IMR-90 (cell line): ENCODE results near the gene TINCR. TPM values are rescaled to one million over a fixed set of nuclear protein-coding genes. Genes with fewer than 3 reads are reported as not detected.

ENCODE experiments used
- ATAC-seq: fragments of 200-7000 bp; cut with Tn5 transposase; 2 replicates; pipeline ENCODE4 v1.9.1; 2020; ENCODE audit warnings: low read depth, mild to moderate bottlenecking, moderate library complexity
- BruUV-seq: library from RNA; stranded (reverse); fragments of 400-500 nt; replicated peaks from 2 replicates; lab custom pipeline; 2021; lab: Mats Ljungman, UMichigan
- CTCF ChIA-PET: fragments of 300-600 bp; formaldehyde crosslinking; extraction: SDS; loops from one replicate; lab custom pipeline; 2021; ENCODE audit warnings: antibody characterized with exemption; lab: Yijun Ruan, JAX
- POLR2A ChIA-PET: fragments of 300-600 bp; sonication (Branson Sonifier 250); formaldehyde crosslinking; loops from one replicate; lab custom pipeline; 2022; ENCODE audit warnings: antibody characterized with exemption; ENCODE audit not compliant: unreplicated experiment; lab: Charles Lee
- DNase-seq: peaks from one replicate; pipeline ENCODE4 v3.0.0; 2013
- H2AFZ ChIP-seq: replicated peaks from 2 replicates; pipeline ENCODE3; 2013; ENCODE audit warnings: low read length, mild to moderate bottlenecking; ENCODE audit not compliant: poor library complexity
- H2AK5ac ChIP-seq: 2 replicates; pipeline ENCODE4 v1.6.1; 2013; ENCODE audit warnings: low read depth, low read length, inconsistent platforms
- H2AK9ac ChIP-seq: replicated peaks from 2 replicates; pipeline ENCODE3; 2013; ENCODE audit warnings: mild to moderate bottlenecking, low read depth, low read length, moderate library complexity; ENCODE audit not compliant: poor library complexity
- H2BK120ac ChIP-seq: 2 replicates; pipeline ENCODE4 v1.6.1; 2013; ENCODE audit warnings: low read depth, low read length, inconsistent platforms
- H2BK15ac ChIP-seq: 3 replicates; pipeline ENCODE4 v1.6.1; 2013; ENCODE audit warnings: low read depth, low read length, inconsistent platforms
- H2BK20ac ChIP-seq: 2 replicates; pipeline ENCODE4 v1.6.1; 2013; ENCODE audit warnings: low read depth, mild to moderate bottlenecking, inconsistent platforms, low read length, moderate library complexity
- H2BK5ac ChIP-seq: 2 replicates; pipeline ENCODE4 v1.6.1; 2013; ENCODE audit warnings: mild to moderate bottlenecking, low read depth, low read length, inconsistent platforms; ENCODE audit not compliant: poor library complexity, severe bottlenecking
- H3K14ac ChIP-seq: replicated peaks from 2 replicates; pipeline ENCODE4 v1.6.1; 2013; ENCODE audit warnings: low read depth, low read length, inconsistent platforms
- H3K18ac ChIP-seq: 2 replicates; pipeline ENCODE4 v1.6.1; 2013; ENCODE audit warnings: low read depth, low read length, control low read depth
- H3K23ac ChIP-seq: 2 replicates; pipeline ENCODE4 v1.6.1; 2013; ENCODE audit warnings: low read depth, low read length, inconsistent platforms
- H3K27ac ChIP-seq: 2 replicates; pipeline ENCODE4 v1.5.1; 2013; ENCODE audit warnings: mild to moderate bottlenecking, control low read depth, low read length; ENCODE audit not compliant: insufficient read depth
- H3K27me3 ChIP-seq: 2 replicates; pipeline ENCODE4 v1.6.1; 2013; ENCODE audit warnings: low read length; ENCODE audit not compliant: control insufficient read depth, insufficient read depth
- H3K36me3 ChIP-seq: 2 replicates; pipeline ENCODE4 v1.6.1; 2013; ENCODE audit warnings: low read length, mixed read lengths; ENCODE audit not compliant: control insufficient read depth, insufficient read depth
- H3K4ac ChIP-seq: 2 replicates; pipeline ENCODE4 v1.6.1; 2013; ENCODE audit warnings: low read depth, low read length, inconsistent platforms
- H3K4me1 ChIP-seq: 2 replicates; pipeline ENCODE4 v1.6.1; 2013; ENCODE audit warnings: low read length, mixed read lengths; ENCODE audit not compliant: control insufficient read depth, insufficient read depth
- H3K4me2 ChIP-seq: 2 replicates; pipeline ENCODE4 v1.6.1; 2013; ENCODE audit warnings: low read depth, mild to moderate bottlenecking, control low read depth, low read length, moderate library complexity
- H3K4me3 ChIP-seq: 2 replicates; pipeline ENCODE4 v1.5.1; 2013; ENCODE audit warnings: low read depth, mild to moderate bottlenecking, control low read depth, low read length, moderate library complexity; ENCODE audit not compliant: insufficient read depth
- H3K56ac ChIP-seq: 2 replicates; pipeline ENCODE4 v1.6.1; 2013; ENCODE audit warnings: low read length, inconsistent platforms; ENCODE audit not compliant: insufficient read depth; ENCODE audit errors: extremely low read depth
- H3K79me1 ChIP-seq, 2 experiments: 2 replicates each; pipeline ENCODE4 v1.6.1; 2013; ENCODE audit warnings: low read length in 2 of 2, inconsistent platforms in 1 of 2, low read depth in 1 of 2
- H3K9ac ChIP-seq: 2 replicates; pipeline ENCODE4 v1.6.1; 2013; ENCODE audit warnings: low read depth, low read length, control low read depth
- H3K9me1 ChIP-seq: 2 replicates; pipeline ENCODE4 v1.6.1; 2013; ENCODE audit warnings: low read length, inconsistent platforms; ENCODE audit not compliant: insufficient read depth
- H3K9me3 ChIP-seq: 2 replicates; pipeline ENCODE4 v1.6.1; 2013; ENCODE audit warnings: low read length; ENCODE audit not compliant: control insufficient read depth, insufficient read depth
- H4K20me1 ChIP-seq: 2 replicates; pipeline ENCODE4 v1.6.1; 2013; ENCODE audit warnings: low read length, inconsistent platforms; ENCODE audit not compliant: insufficient read depth
- H4K5ac ChIP-seq: 2 replicates; pipeline ENCODE4 v1.6.1; 2013; ENCODE audit warnings: mild to moderate bottlenecking, low read depth, low read length, control low read depth
- H4K8ac ChIP-seq, 2 experiments: 2 replicates each; pipeline ENCODE4 v1.6.1; 2013; ENCODE audit warnings: low read depth in 2 of 2, low read length in 2 of 2, control low read depth in 1 of 2, inconsistent platforms in 1 of 2
- H4K91ac ChIP-seq: 2 replicates; pipeline ENCODE4 v1.6.1; 2013; ENCODE audit warnings: low read depth, low read length, inconsistent platforms; ENCODE audit not compliant: insufficient read depth
- CEBPB ChIP-seq: IDR thresholded peaks from 2 replicates; pipeline ENCODE4 v1.6.1; 2012; ENCODE audit warnings: low read depth, low read length, improper control_type of control experiment
- CHD1 ChIP-seq: IDR thresholded peaks from 2 replicates; pipeline ENCODE4 v1.6.1; 2012; ENCODE audit warnings: low read depth, low read length, improper control_type of control experiment
- ELK1 ChIP-seq: fragments of 150-350 bp; IDR thresholded peaks from 2 replicates; pipeline ENCODE4 v1.6.1; 2016; ENCODE audit warnings: low read depth, mild to moderate bottlenecking, low read length, moderate library complexity, borderline replicate concordance
- FOS ChIP-seq: fragments of 150-350 bp; IDR thresholded peaks from 2 replicates; pipeline ENCODE4 v1.6.1; 2016; ENCODE audit warnings: low read depth, low read length
- MAFK ChIP-seq: IDR thresholded peaks from 2 replicates; pipeline ENCODE4 v1.6.1; 2012; ENCODE audit warnings: low read depth, low read length, improper control_type of control experiment
- MAZ ChIP-seq: IDR thresholded peaks from 2 replicates; pipeline ENCODE4 v1.6.1; 2012; ENCODE audit warnings: low read depth, mild to moderate bottlenecking, low read length, improper control_type of control experiment, moderate library complexity, borderline replicate concordance
- NFE2L2 ChIP-seq: fragments of 150-350 bp; IDR thresholded peaks from 2 replicates; pipeline ENCODE4 v1.6.1; 2016; ENCODE audit warnings: low read depth, mild to moderate bottlenecking, low read length
- POLR2A ChIP-seq: IDR thresholded peaks from 2 replicates; pipeline ENCODE4 v1.6.1; 2012; ENCODE audit warnings: mild to moderate bottlenecking, low read depth, low read length
- RAD21 ChIP-seq: IDR thresholded peaks from 2 replicates; pipeline ENCODE4 v1.6.1; 2012; ENCODE audit warnings: low read length, improper control_type of control experiment
- RCOR1 ChIP-seq: IDR thresholded peaks from 2 replicates; pipeline ENCODE4 v1.6.1; 2012; ENCODE audit warnings: mild to moderate bottlenecking, low read length, improper control_type of control experiment; ENCODE audit not compliant: insufficient replicate concordance
- RFX5 ChIP-seq: IDR thresholded peaks from 2 replicates; pipeline ENCODE4 v1.8.0; 2012; ENCODE audit warnings: low read depth, mild to moderate bottlenecking, low read length, moderate library complexity
- WGBS, 2 experiments: methylation state at CpG; one replicate each; pipeline versions ENCODE4 v1.1.5 to v1.1.7; 2013; ENCODE audit warnings: missing lambda C conversion rate in 2 of 2; ENCODE audit not compliant: insufficient read length in 1 of 2; ENCODE audit errors: extremely low coverage in 2 of 2; 5-methylcytosine and 5-hydroxymethylcytosine counted together
- dilution Hi-C: fragments of 300-500 bp; cut with HindIII; formaldehyde crosslinking; loops from one replicate; pipeline ENCODE4 v1.14.3; 2018; ENCODE audit warnings: low sequenced_read_pairs; ENCODE audit not compliant: unreplicated experiment
- in situ Hi-C: fragments of 300-500 bp; cut with MboI; formaldehyde crosslinking; loops from 3 replicates; pipeline ENCODE4 v1.14.3; 2019; ENCODE audit warnings: low sequenced_read_pairs, inconsistent platforms, mixed read lengths
- intact Hi-C: fragments of 100-400 bp; cut with micrococcal nuclease; formaldehyde crosslinking; loops from 2 replicates; pipeline ENCODE4 v1.10.0; 2022
- polyA plus RNA-seq, 3 experiments: library from polyadenylated mRNA; depleted of rRNA; stranded (reverse); fragments of >200 nt; gene quantifications; 2 replicates each; pipeline ENCODE4 v1.2.3, GENCODE V29; 2012; ENCODE audit warnings: low replicate concordance in 1 of 3
- total RNA-seq: library from RNA; depleted of rRNA; stranded (reverse); fragments of >200 nt; gene quantifications from 2 replicates; pipeline ENCODE4 v1.2.3, GENCODE V29; 2012
- TF ChIP-seq, protein P1 (sequence below): conservative IDR thresholded peaks from 2 replicates; pipeline ENCODE4 v1.5.1; 2012; ENCODE audit warnings: mild to moderate bottlenecking, low read depth, low read length, improper control_type of control experiment

Gene TINCR
- total and polyA plus RNA-seq, 2 of the 4 experiments (the other 2 are of a cell fraction): 0.05 TPM; not detected in 1

DNA sequence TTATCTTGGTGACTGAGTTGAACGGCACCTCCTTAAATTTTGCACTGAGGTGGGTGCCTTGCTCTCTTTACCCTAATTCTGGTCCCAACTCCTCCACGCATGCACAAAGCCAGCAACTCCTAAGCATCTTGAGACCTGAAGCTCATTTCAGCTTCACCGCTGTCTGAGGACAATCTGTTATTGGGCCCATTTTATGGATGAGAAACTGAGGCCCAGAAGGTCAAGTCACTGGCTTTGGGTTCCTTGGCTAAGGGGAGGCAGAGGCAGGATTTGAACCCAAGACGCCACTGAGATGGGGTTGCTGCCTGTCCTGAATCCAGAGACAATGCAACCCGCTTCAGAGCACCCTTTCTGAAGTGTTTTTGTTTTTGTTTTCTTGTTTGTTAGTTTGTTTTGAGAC is 22.7 kb downstream of the TINCR start:
- H3K4me3 ChIP-seq: no peak overlapping the region
- ChIA-PET POLR2A (no interaction called here), CTCF (no interaction called here)
- no peaks in the 10 kb centered on the region for H3K9me1 ChIP-seq
- H3K4me1 ChIP-seq: no peaks in the 10 kb centered on the region
- no peaks in the 10 kb centered on the region for H4K20me1 ChIP-seq
- H3K18ac ChIP-seq: no peak overlapping the region
- no peak overlapping the region for H2BK120ac ChIP-seq
- no peak overlapping the region for H3K14ac ChIP-seq
- no peak overlapping the region for H2AK5ac ChIP-seq
- no peak for TF ChIP-seq RCOR1
- no peak for TF ChIP-seq RAD21
- TF ChIP-seq NFE2L2: no peak
- TF ChIP-seq CEBPB: no peak
- no peak for TF ChIP-seq RFX5
- TF ChIP-seq CHD1: no peak
- no peak for TF ChIP-seq POLR2A
- TF ChIP-seq ELK1: no peak
- TF ChIP-seq MAFK: no peak
- TF ChIP-seq, protein P1, sequence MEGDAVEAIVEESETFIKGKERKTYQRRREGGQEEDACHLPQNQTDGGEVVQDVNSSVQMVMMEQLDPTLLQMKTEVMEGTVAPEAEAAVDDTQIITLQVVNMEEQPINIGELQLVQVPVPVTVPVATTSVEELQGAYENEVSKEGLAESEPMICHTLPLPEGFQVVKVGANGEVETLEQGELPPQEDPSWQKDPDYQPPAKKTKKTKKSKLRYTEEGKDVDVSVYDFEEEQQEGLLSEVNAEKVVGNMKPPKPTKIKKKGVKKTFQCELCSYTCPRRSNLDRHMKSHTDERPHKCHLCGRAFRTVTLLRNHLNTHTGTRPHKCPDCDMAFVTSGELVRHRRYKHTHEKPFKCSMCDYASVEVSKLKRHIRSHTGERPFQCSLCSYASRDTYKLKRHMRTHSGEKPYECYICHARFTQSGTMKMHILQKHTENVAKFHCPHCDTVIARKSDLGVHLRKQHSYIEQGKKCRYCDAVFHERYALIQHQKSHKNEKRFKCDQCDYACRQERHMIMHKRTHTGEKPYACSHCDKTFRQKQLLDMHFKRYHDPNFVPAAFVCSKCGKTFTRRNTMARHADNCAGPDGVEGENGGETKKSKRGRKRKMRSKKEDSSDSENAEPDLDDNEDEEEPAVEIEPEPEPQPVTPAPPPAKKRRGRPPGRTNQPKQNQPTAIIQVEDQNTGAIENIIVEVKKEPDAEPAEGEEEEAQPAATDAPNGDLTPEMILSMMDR: no peak
- no peak for TF ChIP-seq FOS
- no peak for TF ChIP-seq MAZ
- no peak overlapping the region for H3K56ac ChIP-seq
- no peak overlapping the region for H2BK20ac ChIP-seq
- H3K27me3 ChIP-seq: peaks cover 14% of the 10 kb centered on the region
- dilution Hi-C loops (no loop called here), in situ Hi-C loops (no loop called here), intact Hi-C loops (no loop called here)
- H3K79me1 ChIP-seq: no peaks in the 10 kb centered on the region
- H2BK15ac ChIP-seq: no peak overlapping the region
- no peak overlapping the region for H3K27ac ChIP-seq
- no peak overlapping the region for H3K9ac ChIP-seq
- H4K8ac ChIP-seq: no peak overlapping the region
- ATAC-seq (no peak), DNase-seq (no peak)
- no peak overlapping the region for H2AFZ ChIP-seq
- no peak overlapping the region for H2AK9ac ChIP-seq
- BruUV-seq: no TSS peak
- no peaks in the 10 kb centered on the region for H3K36me3 ChIP-seq
- no peak overlapping the region for H3K4me2 ChIP-seq
- H2BK5ac ChIP-seq: no peak overlapping the region
- H3K23ac ChIP-seq: no peak overlapping the region
- no peak overlapping the region for H3K4ac ChIP-seq
- WGBS, 2 experiments: no CpG with 5 or more reads among the region's 5 CpGs
- no peaks in the 10 kb centered on the region for H3K9me3 ChIP-seq
- no peak overlapping the region for H4K91ac ChIP-seq
- no peak overlapping the region for H4K5ac ChIP-seq
